MM.1S (cell line): ENCODE data around the gene INPP4A.
A peak's percentile ranks its signal among the peaks of the same experiment; 100 is the strongest.

Experiments
- DNase-seq: peaks from one replicate; pipeline ENCODE4 v3.0.0-alpha.2; 2015
- H2AFZ ChIP-seq: fragments of 300-600 bp; sonication (generic); 2 replicates; pipeline ENCODE4 v1.6.0; 2016; ENCODE audit warnings: antibody characterized with exemption, low read length
- H3F3A ChIP-seq: fragments of 300-600 bp; sonication (generic); 2 replicates; pipeline ENCODE4 v1.6.1; 2016; ENCODE audit warnings: mild to moderate bottlenecking, antibody characterized with exemption, low read length, moderate library complexity, mixed read lengths; ENCODE audit not compliant: insufficient read depth
- H3K27ac ChIP-seq: fragments of 300-600 bp; sonication (generic); 2 replicates; pipeline ENCODE4 v1.5.1; 2016; ENCODE audit warnings: mild to moderate bottlenecking, low read length
- H3K27me3 ChIP-seq: fragments of 300-600 bp; sonication (generic); replicated peaks from 2 replicates; pipeline ENCODE4 v1.6.0; 2016; ENCODE audit warnings: low read length; ENCODE audit not compliant: insufficient read depth
- H3K36me3 ChIP-seq: fragments of 300-600 bp; sonication (generic); replicated peaks from 2 replicates; pipeline ENCODE4 v1.6.1; 2016; ENCODE audit warnings: mild to moderate bottlenecking, low read length, mixed read lengths; ENCODE audit not compliant: insufficient read depth
- H3K4me1 ChIP-seq: fragments of 300-600 bp; sonication (generic); 2 replicates; pipeline ENCODE4 v1.6.1; 2016; ENCODE audit warnings: low read length, mixed read lengths
- H3K4me2 ChIP-seq: fragments of 300-600 bp; sonication (generic); 2 replicates; pipeline ENCODE4 v1.6.0; 2016; ENCODE audit warnings: low read depth, low read length
- H3K4me3 ChIP-seq: fragments of 300-600 bp; sonication (generic); 2 replicates; pipeline ENCODE4 v1.5.1; 2016; ENCODE audit warnings: low read length, mixed read lengths
- H3K79me2 ChIP-seq: fragments of 300-600 bp; sonication (generic); 2 replicates; pipeline ENCODE4 v1.6.1; 2016; ENCODE audit warnings: mixed run types, low read length, mixed read lengths
- H3K9ac ChIP-seq: fragments of 300-600 bp; sonication (generic); 2 replicates; pipeline ENCODE4 v1.6.1; 2016; ENCODE audit warnings: low read length, mixed read lengths
- H3K9me2 ChIP-seq: fragments of 300-600 bp; sonication (generic); replicated peaks from 2 replicates; pipeline ENCODE4 v1.6.1; 2016; ENCODE audit warnings: mild to moderate bottlenecking, low read length, mixed read lengths; ENCODE audit not compliant: insufficient read depth
- H3K9me3 ChIP-seq: fragments of 300-600 bp; sonication (generic); replicated peaks from 2 replicates; pipeline ENCODE4 v1.6.1; 2016; ENCODE audit warnings: mild to moderate bottlenecking, low read length, mixed read lengths; ENCODE audit not compliant: insufficient read depth
- H4K20me1 ChIP-seq: fragments of 300-600 bp; sonication (generic); 2 replicates; pipeline ENCODE4 v1.6.1; 2016; ENCODE audit warnings: mild to moderate bottlenecking, low read length, moderate library complexity, mixed read lengths; ENCODE audit not compliant: insufficient read depth
- EZH2 ChIP-seq: fragments of 300-600 bp; sonication (generic); optimal IDR thresholded peaks from 2 replicates; pipeline ENCODE3; 2017; ENCODE audit warnings: low read depth, mild to moderate bottlenecking, antibody characterized with exemption, low read length, mixed read lengths
- EZH2phosphoT487 ChIP-seq: fragments of 300-600 bp; sonication (generic); IDR thresholded peaks from 2 replicates; pipeline ENCODE4 v1.6.1; 2018; ENCODE audit warnings: antibody characterized with exemption, low read length
- TF ChIP-seq, protein P1 (sequence below): fragments of 300-600 bp; sonication (generic); IDR thresholded peaks from 2 replicates; pipeline ENCODE4 v1.5.1; 2016; ENCODE audit warnings: antibody characterized with exemption, low read length, mixed read lengths

The INPP4A gene

DNA sequence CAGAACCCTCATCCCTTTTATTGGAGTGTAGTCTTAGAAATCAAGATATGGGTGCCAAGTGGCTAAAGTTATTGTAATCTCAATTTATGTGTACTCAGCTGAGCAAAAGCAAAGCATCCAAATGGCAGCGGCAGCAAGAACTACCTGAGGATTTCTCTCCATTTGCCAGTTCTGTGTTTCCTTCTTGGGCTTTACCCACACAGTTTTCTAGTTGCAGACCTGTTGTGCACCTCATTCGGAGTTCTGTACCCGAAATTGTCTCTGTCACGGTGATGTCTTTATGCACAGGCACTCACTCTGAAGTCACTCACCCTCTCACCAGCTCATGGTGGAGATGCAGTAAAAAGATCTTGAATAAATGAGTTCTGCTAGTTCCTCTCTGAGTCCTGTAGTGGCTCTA is 43.6 kb downstream of the INPP4A start:
- Histone ChIP-seq H3K4me1 (peaks cover 96% of the 10 kb centered on the region), H3K9me3 (no peaks in the 10 kb centered on the region), H3K9me2 (no peaks in the 10 kb centered on the region), H3K36me3 (peaks cover 10% of the 10 kb centered on the region), H3K4me3 (peak overlapping the region; percentile 28), H3K27me3 (no peaks in the 10 kb centered on the region), H3F3A (peaks cover 72% of the 10 kb centered on the region), H4K20me1 (no peaks in the 10 kb centered on the region), H3K79me2 (peaks cover 93% of the 10 kb centered on the region), H3K27ac (peak overlapping the region; percentile 98), H3K9ac (peak overlapping the region; percentile 90), H3K4me2 (peak overlapping the region; percentile 83), H2AFZ (no peak overlapping the region)
- TF ChIP-seq, protein P1, sequence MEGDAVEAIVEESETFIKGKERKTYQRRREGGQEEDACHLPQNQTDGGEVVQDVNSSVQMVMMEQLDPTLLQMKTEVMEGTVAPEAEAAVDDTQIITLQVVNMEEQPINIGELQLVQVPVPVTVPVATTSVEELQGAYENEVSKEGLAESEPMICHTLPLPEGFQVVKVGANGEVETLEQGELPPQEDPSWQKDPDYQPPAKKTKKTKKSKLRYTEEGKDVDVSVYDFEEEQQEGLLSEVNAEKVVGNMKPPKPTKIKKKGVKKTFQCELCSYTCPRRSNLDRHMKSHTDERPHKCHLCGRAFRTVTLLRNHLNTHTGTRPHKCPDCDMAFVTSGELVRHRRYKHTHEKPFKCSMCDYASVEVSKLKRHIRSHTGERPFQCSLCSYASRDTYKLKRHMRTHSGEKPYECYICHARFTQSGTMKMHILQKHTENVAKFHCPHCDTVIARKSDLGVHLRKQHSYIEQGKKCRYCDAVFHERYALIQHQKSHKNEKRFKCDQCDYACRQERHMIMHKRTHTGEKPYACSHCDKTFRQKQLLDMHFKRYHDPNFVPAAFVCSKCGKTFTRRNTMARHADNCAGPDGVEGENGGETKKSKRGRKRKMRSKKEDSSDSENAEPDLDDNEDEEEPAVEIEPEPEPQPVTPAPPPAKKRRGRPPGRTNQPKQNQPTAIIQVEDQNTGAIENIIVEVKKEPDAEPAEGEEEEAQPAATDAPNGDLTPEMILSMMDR, result no peak; the same call in 1 of the 2 replicates
- no peak for TF ChIP-seq EZH2phosphoT487
- DNase-seq, result peak; percentile 42

DNA sequence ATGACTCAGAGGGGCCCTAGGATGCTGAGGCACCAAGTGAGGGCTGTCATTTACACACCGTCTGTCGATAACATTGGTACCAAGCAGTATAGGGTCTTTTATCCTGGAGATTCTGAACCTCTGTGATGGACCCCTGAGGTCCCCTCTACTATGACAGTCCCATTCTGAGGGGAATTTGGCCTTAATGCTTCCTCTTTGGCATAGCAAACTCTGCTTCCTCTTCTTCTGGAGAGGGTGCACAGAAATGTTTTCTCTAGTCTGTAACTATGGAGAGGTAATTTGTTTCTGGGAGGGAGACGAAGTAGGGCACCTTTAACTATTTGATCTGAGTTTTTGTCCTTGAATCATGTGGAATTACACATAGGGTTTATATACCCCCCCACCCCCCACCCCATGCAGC is 44.8 kb downstream of the INPP4A start:
- H3K27ac ChIP-seq, result peak overlapping the region; percentile 98
- H3K4me2 ChIP-seq, result peak overlapping the region; percentile 83; the same call in 1 of the 2 replicates
- no peak for TF ChIP-seq EZH2
- TF ChIP-seq EZH2phosphoT487, result no peak
- TF ChIP-seq, protein P1, result no peak
- no peak overlapping the region for H2AFZ ChIP-seq
- no peaks in the 10 kb centered on the region for H3K27me3 ChIP-seq
- H3K9ac ChIP-seq, result peak overlapping the region; percentile 90
- H3K4me3 ChIP-seq, result no peak overlapping the region
- H3K4me1 ChIP-seq, result peaks cover 93% of the 10 kb centered on the region
- peaks cover 10% of the 10 kb centered on the region for H3K36me3 ChIP-seq
- DNase-seq, result no peak
- peaks cover 93% of the 10 kb centered on the region for H3K79me2 ChIP-seq
- no peaks in the 10 kb centered on the region for H3K9me2 ChIP-seq
- H4K20me1 ChIP-seq, result no peaks in the 10 kb centered on the region
- peaks cover 60% of the 10 kb centered on the region for H3F3A ChIP-seq
- H3K9me3 ChIP-seq, result no peaks in the 10 kb centered on the region

DNA sequence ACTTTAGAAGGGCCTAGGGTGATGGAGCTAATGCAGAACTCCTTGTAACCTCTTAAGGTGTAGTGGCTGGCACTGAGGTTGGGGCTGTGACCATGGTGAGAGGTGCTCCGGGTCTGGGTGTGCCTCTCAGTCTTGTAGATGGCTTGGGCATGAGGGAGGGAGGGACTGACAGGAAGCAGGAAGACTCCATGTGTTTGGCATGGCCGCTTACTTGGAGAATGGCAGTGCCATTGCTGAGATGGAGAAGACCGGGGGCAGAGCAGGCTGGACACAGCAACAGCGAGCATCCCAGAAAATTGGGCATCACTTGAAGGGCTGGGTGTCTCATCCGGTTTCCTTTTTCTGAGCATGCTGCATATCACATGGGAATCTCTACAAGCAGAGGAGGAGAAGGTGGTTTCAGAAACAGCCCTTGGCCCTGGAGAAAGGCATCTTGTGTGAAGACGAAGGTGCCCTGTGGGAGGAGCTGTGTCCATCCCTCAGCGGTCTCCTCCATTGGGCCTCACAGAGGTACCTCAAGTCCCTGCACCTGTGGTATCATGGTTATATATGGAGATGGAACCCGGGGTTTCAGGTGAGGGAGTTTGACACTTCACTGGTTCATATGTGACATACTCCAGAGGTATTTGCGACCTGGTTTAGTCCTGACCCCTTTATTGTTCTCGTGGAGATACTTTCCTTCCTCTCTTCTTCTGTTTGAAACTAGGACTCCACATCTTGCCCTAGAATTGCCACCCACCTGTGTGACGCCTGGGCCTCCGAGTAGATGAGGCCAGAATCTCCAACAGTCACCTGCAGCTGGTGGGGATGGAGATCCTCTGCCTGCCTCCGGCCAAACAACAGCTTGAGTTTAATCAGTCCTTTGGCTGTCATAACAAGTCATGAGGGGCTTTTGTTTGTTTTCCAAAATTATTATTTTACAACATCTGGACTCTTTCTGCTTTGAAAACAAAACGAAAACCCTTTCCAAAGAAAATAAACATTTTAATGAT is 45.6 kb downstream of the INPP4A start:
- Histone ChIP-seq H3F3A (peaks cover 52% of the 10 kb centered on the region), H3K4me3 (no peak overlapping the region), H3K79me2 (peaks cover 93% of the 10 kb centered on the region), H3K9ac (peak overlapping the region; percentile 90), H3K27ac (peak overlapping the region; percentile 98), H4K20me1 (no peaks in the 10 kb centered on the region), H3K9me3 (no peaks in the 10 kb centered on the region), H2AFZ (no peak overlapping the region), H3K9me2 (no peaks in the 10 kb centered on the region), H3K36me3 (peaks cover 10% of the 10 kb centered on the region), H3K4me2 (peak overlapping the region; percentile 83; the same call in 1 of the 2 replicates), H3K4me1 (peaks cover 90% of the 10 kb centered on the region), H3K27me3 (no peaks in the 10 kb centered on the region)
- no peak for TF ChIP-seq EZH2
- TF ChIP-seq EZH2phosphoT487, result no peak
- TF ChIP-seq, protein P1, result peak; percentile 36; the same call in 1 of the 2 replicates
- DNase-seq, result peak; percentile 67
